Vagina (tissue), 2 donors: ENCODE measurements around the gene PDE11A. TPM values are rescaled to one million over a fixed set of nuclear protein-coding genes. Genes with fewer than 3 reads are reported as not detected.

Source experiments
- DNase-seq, 2 donors: peaks; one replicate each; pipeline ENCODE4 v3.0.0-alpha.2; 2017; ENCODE audit errors: extremely low spot score in 2 of 2
- H3K27ac ChIP-seq: fragments of 200-600 bp; sonication (generic); one replicate; pipeline ENCODE4 v1.5.1; 2019
- H3K27me3 ChIP-seq: fragments of 200-600 bp; sonication (generic); one replicate; pipeline ENCODE4 v1.5.1; 2019
- H3K36me3 ChIP-seq, 2 donors: fragments of 200-600 bp; sonication (generic); one replicate each; pipeline ENCODE4 v1.5.1; 2017 to 2019
- H3K4me1 ChIP-seq: fragments of 200-600 bp; sonication (generic); one replicate; pipeline ENCODE4 v1.5.1; 2019
- H3K4me3 ChIP-seq, 2 donors: fragments of 200-600 bp; sonication (generic); 1 replicate in 1 of 2; 2 replicates in 1 of 2; pipeline ENCODE4 v1.5.1; 2016 to 2019
- H3K9me3 ChIP-seq: fragments of 200-600 bp; sonication (generic); one replicate; pipeline ENCODE4 v1.5.1; 2019
- POLR2A ChIP-seq, 2 donors: fragments of 450-650 bp; IDR thresholded peaks; one replicate each; pipeline ENCODE4 v1.6.1; 2017; ENCODE audit warnings: antibody characterized with exemption in 2 of 2, mild to moderate bottlenecking in 2 of 2, moderate library complexity in 2 of 2
- POLR2AphosphoS5 ChIP-seq, 2 donors: sonication (generic); formaldehyde crosslinking; IDR thresholded peaks; one replicate each; pipeline ENCODE4 v1.9.0; 2017; ENCODE audit warnings: antibody characterized with exemption in 2 of 2, mild to moderate bottlenecking in 2 of 2, low read depth in 1 of 2; ENCODE audit not compliant: insufficient read depth in 1 of 2
- intact Hi-C: fragments of 100-400 bp; cut with DNase I; formaldehyde crosslinking; loops from one replicate; pipeline ENCODE4 v1.15.1; 2023
- total RNA-seq: library from RNA; depleted of rRNA; stranded (reverse); fragments of >200 nt; gene quantifications from one replicate; pipeline ENCODE4 v1.2.3, GENCODE V29; 2016
- TF ChIP-seq, protein P1 (sequence below), 3 experiments: fragments of 450-650 bp in 2 of 3; fragments of 200-600 bp in 1 of 3; sonication (generic) in 1 of 3; IDR thresholded peaks; one replicate each; pipeline ENCODE4 v1.5.1; 2017 to 2019; ENCODE audit warnings: antibody characterized with exemption in 3 of 3, mild to moderate bottlenecking in 2 of 3, moderate library complexity in 2 of 3

PDE11A gene
- total RNA-seq, 1 donor from 2014 or later: 0.25 TPM

- no peak for DNase-seq
- Histone ChIP-seq H3K27me3 (no peaks in the 10 kb centered on the region), H3K36me3 (no peaks in the 10 kb centered on the region), H3K27ac (no peak overlapping the region), H3K4me1 (no peaks in the 10 kb centered on the region), H3K9me3 (no peaks in the 10 kb centered on the region), H3K4me3 (no peak overlapping the region)
- intact Hi-C loops: no loop called here
- TF ChIP-seq POLR2AphosphoS5 (IDR thresholded peaks at IDR 0.05; ENCODE audit: insufficient read depth in 1 of 2, low read depth in 1 of 2): no peak
- no peak for TF ChIP-seq POLR2A (IDR thresholded peaks at IDR 0.05)
- TF ChIP-seq, protein P1, sequence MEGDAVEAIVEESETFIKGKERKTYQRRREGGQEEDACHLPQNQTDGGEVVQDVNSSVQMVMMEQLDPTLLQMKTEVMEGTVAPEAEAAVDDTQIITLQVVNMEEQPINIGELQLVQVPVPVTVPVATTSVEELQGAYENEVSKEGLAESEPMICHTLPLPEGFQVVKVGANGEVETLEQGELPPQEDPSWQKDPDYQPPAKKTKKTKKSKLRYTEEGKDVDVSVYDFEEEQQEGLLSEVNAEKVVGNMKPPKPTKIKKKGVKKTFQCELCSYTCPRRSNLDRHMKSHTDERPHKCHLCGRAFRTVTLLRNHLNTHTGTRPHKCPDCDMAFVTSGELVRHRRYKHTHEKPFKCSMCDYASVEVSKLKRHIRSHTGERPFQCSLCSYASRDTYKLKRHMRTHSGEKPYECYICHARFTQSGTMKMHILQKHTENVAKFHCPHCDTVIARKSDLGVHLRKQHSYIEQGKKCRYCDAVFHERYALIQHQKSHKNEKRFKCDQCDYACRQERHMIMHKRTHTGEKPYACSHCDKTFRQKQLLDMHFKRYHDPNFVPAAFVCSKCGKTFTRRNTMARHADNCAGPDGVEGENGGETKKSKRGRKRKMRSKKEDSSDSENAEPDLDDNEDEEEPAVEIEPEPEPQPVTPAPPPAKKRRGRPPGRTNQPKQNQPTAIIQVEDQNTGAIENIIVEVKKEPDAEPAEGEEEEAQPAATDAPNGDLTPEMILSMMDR (IDR thresholded peaks at IDR 0.05): no peak
Observed at GRCh38 chr2:177816766-177817165, 255.8 kb downstream of the PDE11A start.

DNA sequence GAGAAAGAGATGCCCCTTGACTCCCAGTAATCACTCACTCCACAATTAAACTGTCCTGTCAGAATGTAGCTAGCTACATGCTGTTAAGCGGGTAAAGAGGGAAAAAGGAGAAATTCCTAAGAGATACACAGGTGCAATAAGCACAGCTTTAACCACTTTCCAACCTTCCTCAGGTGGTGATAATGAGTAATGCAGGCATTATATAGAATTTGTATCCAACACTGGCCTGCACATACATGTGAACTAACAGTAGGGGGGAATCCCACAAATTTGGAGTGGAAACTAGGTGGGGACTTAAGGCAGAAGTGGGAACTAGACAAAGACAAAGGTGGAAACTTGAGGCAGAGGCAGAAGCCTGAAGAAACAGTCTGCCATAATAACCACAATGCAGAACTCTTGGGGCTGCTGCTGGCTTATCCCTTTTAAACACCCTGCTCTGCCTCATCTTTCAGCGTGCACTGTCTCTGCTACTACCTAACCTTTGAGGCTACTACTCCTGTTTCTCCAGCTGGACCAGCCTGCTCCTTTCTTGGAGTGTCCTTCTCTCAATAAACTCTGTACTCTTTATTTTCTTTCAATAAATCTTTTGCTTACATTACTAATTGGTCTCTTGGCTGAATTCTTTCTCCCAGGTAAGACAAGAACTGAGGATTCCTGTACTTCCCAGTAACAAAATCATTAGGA lies 259.7 kb downstream of the PDE11A start:
- no peaks in the 10 kb centered on the region for H3K36me3 ChIP-seq
- no peak overlapping the region for H3K27ac ChIP-seq
- H3K4me3 ChIP-seq: no peak overlapping the region
- H3K4me1 ChIP-seq: no peaks in the 10 kb centered on the region
- TF ChIP-seq POLR2A (IDR thresholded peaks at IDR 0.05) (no peak), POLR2AphosphoS5 (IDR thresholded peaks at IDR 0.05; ENCODE audit: insufficient read depth in 1 of 2, low read depth in 1 of 2) (no peak)
- TF ChIP-seq, protein P1 (IDR thresholded peaks at IDR 0.05): no peak
- no peaks in the 10 kb centered on the region for H3K9me3 ChIP-seq
- no peaks in the 10 kb centered on the region for H3K27me3 ChIP-seq
- intact Hi-C loops: no loop called here
- no peak for DNase-seq

DNA sequence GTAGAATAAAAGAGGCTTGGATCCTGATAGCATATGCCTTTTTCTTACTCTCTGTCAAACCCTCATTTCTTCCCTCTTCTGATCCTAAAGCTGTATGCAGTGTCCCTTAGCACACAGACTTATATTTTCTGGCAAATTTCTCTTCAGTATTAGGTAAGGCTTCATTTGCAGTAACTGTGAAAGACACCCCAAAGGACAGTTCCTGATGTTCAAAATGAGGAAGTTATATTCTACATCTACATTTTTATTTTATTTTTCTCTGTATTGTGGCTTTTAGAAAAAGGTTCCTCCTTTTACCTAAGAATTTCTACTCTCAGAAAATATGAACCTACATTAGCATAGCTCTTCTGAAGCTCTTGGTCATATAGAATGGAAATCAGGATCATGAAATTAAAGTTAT lies 261.7 kb downstream of the PDE11A start:
- Histone ChIP-seq H3K36me3 (no peaks in the 10 kb centered on the region), H3K27me3 (no peaks in the 10 kb centered on the region), H3K4me1 (no peaks in the 10 kb centered on the region), H3K27ac (no peak overlapping the region), H3K9me3 (no peaks in the 10 kb centered on the region), H3K4me3 (no peak overlapping the region)
- TF ChIP-seq, protein P1 (IDR thresholded peaks at IDR 0.05): no peak
- no peak for TF ChIP-seq POLR2AphosphoS5 (IDR thresholded peaks at IDR 0.05; ENCODE audit: insufficient read depth in 1 of 2, low read depth in 1 of 2)
- TF ChIP-seq POLR2A (IDR thresholded peaks at IDR 0.05): no peak
- no peak for DNase-seq
- intact Hi-C loops: no loop called here

DNA sequence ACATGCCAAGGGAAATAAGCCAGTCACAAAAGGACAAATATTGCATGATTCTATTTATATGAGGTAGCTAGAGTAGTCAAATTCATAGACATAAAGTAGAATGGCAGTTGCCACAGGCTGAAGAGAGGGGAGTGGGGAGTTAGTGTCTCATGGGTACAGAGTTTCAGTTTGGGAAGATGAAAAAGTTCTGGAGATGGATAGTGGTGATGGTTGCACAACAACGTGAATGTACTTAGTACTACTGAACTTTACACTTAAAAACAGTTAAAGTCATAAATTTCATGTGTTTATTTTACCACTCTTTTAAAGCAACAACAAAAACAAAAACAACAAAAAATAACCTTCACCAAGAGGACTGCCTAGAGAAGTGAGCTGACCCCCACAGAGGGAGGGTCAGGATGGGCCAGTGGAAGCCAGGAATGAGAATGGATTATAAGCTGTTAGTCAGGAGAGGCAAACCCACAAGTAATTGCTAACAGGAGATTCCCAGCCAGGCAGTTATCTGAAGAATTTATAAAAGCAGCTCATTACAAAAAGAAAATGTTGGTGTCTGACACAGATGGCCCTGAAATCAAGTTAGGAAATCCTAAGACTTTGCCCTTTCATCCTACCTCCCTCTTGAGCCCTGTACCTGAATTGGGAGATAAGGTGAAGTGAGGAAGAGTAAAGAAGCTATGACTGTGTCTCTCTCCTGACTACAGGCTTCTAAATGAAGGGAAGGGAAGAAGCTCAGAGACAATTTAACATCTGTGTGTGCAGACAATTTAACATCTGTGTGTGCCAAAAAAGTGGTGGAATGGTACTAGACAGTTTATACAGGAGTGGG lies 263.4 kb downstream of the PDE11A start:
- H3K27ac ChIP-seq: no peak overlapping the region

More for the DNA sequence above, 263.4 kb downstream of the PDE11A start:
- Histone ChIP-seq H3K4me3 (no peak overlapping the region), H3K4me1 (no peaks in the 10 kb centered on the region), H3K36me3 (no peaks in the 10 kb centered on the region), H3K9me3 (no peaks in the 10 kb centered on the region), H3K27me3 (no peaks in the 10 kb centered on the region)
- no peak for TF ChIP-seq POLR2A (IDR thresholded peaks at IDR 0.05)
- TF ChIP-seq, protein P1 (IDR thresholded peaks at IDR 0.05): no peak
- TF ChIP-seq POLR2AphosphoS5 (IDR thresholded peaks at IDR 0.05; ENCODE audit: insufficient read depth in 1 of 2, low read depth in 1 of 2): no peak
- intact Hi-C loops: no loop called here
- no peak for DNase-seq
